ENCODE measurements around the gene SHCBP1. TPM values are rescaled to one million over a fixed set of nuclear protein-coding genes. Genes with fewer than 3 reads are reported as not detected.
A peak's percentile ranks its signal among the peaks of the same experiment; 100 is the strongest.

The SHCBP1 gene
- total and polyA plus RNA-seq, 2 of the 13 experiments (the other 11 are each of a cell fraction or from before 2014, with no cell fraction given), result 15.7 to 33.0 TPM

DNA sequence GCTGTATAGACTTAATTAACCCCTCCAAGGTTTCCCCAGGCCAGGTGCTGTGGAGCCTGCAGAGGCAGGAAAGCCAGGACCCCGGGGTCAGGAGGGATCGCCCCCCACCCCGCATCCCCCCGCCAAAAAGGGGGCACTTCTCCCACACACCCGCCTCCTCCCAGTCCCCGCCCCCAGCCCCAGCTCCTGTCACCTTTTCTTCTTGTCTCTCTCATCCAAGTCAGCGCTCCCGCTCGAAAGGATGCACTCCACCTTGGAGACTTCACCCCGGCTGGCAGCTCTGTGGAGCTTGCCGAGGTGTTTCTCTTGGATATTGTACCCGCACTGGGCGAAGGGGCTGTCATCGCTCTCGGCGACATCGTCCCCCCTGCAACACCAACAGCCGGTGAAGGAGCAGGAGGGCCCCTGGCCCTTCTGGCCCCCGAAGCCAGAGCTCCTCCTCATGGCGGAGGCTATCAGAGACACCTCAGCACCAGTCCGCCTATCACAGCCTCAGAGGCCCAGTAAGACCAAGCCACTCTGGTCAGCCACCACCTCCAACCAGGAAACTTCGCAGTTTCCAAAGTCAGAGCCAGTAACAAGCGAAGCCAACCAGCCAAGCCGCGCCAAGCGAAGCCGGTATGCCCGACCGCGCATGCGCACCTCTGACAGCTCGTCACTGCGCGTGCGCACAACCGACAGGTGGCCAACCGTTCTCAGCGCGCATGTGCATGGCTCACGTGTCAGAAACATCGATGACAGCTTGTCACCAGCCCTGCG is 52.5 kb downstream of the SHCBP1 start (continued):
- TF ChIP-seq, protein P1, sequence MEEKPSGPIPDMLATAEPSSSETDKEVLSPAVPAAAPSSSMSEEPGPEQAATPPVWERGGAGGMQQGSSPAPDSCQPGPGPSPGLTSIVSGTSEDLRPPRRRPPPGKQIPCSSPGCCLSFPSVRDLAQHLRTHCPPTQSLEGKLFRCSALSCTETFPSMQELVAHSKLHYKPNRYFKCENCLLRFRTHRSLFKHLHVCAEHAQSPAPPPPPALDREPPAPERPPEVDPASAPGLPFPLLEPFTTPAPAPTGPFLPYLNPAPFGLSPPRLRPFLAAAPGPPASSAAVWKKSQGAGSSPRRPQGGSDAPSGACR (CRISPR knock-in tag; IDR thresholded peaks at IDR 0.05), result no peak

DNA sequence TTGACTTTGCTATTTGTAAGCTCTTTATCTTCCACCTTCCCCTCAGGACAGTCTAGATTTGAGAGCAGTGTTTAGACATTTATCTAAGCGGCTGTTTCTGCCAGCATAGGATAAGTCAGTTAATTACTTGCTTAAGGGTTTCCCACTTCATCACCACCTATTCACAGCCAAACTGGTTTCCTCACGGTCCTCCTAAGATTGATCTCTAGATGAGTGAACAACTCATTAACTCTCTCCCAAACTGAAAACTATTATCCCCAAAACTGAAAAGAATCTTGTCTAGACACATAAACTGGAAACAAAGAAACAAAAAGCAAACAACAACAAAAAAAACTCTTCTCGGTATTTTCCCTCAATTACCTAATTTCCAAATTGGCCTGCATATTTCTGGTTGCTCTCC is 58.2 kb downstream of the SHCBP1 start:
- ATAC-seq, result no peak
- FAIRE-seq, result no peak
- Histone ChIP-seq H3K27me3 (ENCODE audit: control insufficient read depth in 1 of 2, insufficient read depth in 2 of 2, low read length in 2 of 2) (peaks cover 0 to 5% of the 10 kb centered on the region in 2 experiments; a peak in 3 of 5 replicates), H3K27ac (ENCODE audit: extremely low read length, insufficient read depth, low read length) (no peak overlapping the region), H3K4me3 (replicated peaks in 1 of 3; ENCODE audit: insufficient read depth in 1 of 3, low read depth in 2 of 3, low read length in 3 of 3) (no peak overlapping the region), H3K4me1 (ENCODE audit: insufficient read depth, low read length) (no peaks in the 10 kb centered on the region), H3K9ac (ENCODE audit: insufficient read depth, low read depth, low read length) (no peak overlapping the region), H4K20me1 (ENCODE audit: insufficient read depth, low read length) (no peaks in the 10 kb centered on the region), H3K4me2 (ENCODE audit: low read depth, low read length) (no peak overlapping the region), H2AFZ (ENCODE audit: low read length) (no peak overlapping the region), H3K9me3 (ENCODE audit: low read length) (no peaks in the 10 kb centered on the region), H3K36me3 (replicated peaks in 1 of 2; ENCODE audit: control insufficient read depth in 1 of 2, insufficient read depth in 2 of 2, low read length in 2 of 2) (no peaks in the 10 kb centered on the region), H3K79me2 (ENCODE audit: insufficient read depth, low read length) (no peaks in the 10 kb centered on the region)
- WGBS (ENCODE audit: low lambda C conversion rate), result 18% methylated on average over 3 of the region's 3 CpGs
- TF ChIP-seq, protein P2, sequence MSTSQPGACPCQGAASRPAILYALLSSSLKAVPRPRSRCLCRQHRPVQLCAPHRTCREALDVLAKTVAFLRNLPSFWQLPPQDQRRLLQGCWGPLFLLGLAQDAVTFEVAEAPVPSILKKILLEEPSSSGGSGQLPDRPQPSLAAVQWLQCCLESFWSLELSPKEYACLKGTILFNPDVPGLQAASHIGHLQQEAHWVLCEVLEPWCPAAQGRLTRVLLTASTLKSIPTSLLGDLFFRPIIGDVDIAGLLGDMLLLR (CRISPR knock-in tag; IDR thresholded peaks at IDR 0.05), result no peak
- DNase-seq (ENCODE audit: low spot score), result no peak
- POLR2A ChIA-PET, result no interaction called here
- intact Hi-C loops (cut with micrococcal nuclease; ENCODE audit: unreplicated experiment), result no loop called here
- in situ Hi-C loops (cut with HindIII; ENCODE audit: extremely low pct_ligation_motif_present, low pct_unique_long_range_greater_than_20kb), result loop anchor here (5.0 kb wide), 1 partner anchor 44 kb away; no protein-coding TSS in a partner anchor
- BruUV-seq (replicated peaks), result no TSS peak
- CTCF ChIA-PET (ENCODE audit: low intra/inter-chr PET ratio, low total read pairs), result no interaction called here

DNA sequence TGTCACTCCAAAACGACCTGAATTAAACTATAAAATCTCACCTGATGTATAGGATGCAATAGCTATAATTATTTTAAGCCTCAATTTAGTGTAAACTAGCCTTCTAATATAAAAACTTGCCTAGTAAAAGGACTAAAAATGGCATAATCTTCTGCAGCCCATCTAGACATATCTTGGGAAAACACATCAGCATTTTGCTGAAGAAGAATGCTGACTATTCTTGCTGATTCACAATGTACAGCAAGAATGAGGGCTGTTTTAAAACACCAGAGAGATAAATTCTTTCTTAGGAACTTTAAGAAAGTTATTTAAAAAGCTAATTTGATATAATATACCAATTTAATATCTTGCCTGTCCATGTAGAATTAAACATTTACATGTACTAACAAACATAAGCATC is 63.2 kb downstream of the SHCBP1 start:
- Histone ChIP-seq H3K4me2 (ENCODE audit: low read depth, low read length) (no peak overlapping the region), H3K4me3 (replicated peaks in 1 of 3; ENCODE audit: insufficient read depth in 1 of 3, low read depth in 2 of 3, low read length in 3 of 3) (no peak overlapping the region), H3K27me3 (ENCODE audit: control insufficient read depth in 1 of 2, insufficient read depth in 2 of 2, low read length in 2 of 2) (peaks cover 0 to 3% of the 10 kb centered on the region in 2 experiments; a peak in 2 of 5 replicates), H4K20me1 (ENCODE audit: insufficient read depth, low read length) (no peaks in the 10 kb centered on the region), H3K79me2 (ENCODE audit: insufficient read depth, low read length) (no peaks in the 10 kb centered on the region), H3K4me1 (ENCODE audit: insufficient read depth, low read length) (peaks cover 12% of the 10 kb centered on the region; the same call in 1 of the 2 replicates), H3K9me3 (ENCODE audit: low read length) (no peaks in the 10 kb centered on the region), H3K27ac (ENCODE audit: extremely low read length, insufficient read depth, low read length) (no peak overlapping the region), H3K36me3 (replicated peaks in 1 of 2; ENCODE audit: control insufficient read depth in 1 of 2, insufficient read depth in 2 of 2, low read length in 2 of 2) (no peaks in the 10 kb centered on the region), H3K9ac (ENCODE audit: insufficient read depth, low read depth, low read length) (no peak overlapping the region), H2AFZ (ENCODE audit: low read length) (no peak overlapping the region)
- no peak for TF ChIP-seq CCAR2 (optimal IDR thresholded peaks at IDR 0.05; ENCODE audit: low read depth, low read length)
- TF ChIP-seq MAFK (conservative IDR thresholded peaks at IDR 0.05 in 1 of 2, IDR thresholded peaks at IDR 0.05 in 1 of 2; ENCODE audit: low read length in 2 of 2), result peak; percentile 13 to 55; a peak in 2 of 4 replicates
- no peak for TF ChIP-seq ZNF350 (CRISPR knock-in tag; IDR thresholded peaks at IDR 0.05; ENCODE audit: borderline replicate concordance, low read depth)
- no peak for TF ChIP-seq XRCC5 (optimal IDR thresholded peaks at IDR 0.05; ENCODE audit: low read length)
- 0 out of 2 replicates have a peak, but pooled peaks have one; percentile 3 for TF ChIP-seq MAFF (IDR thresholded peaks at IDR 0.05; ENCODE audit: low read depth, low read length)
- TF ChIP-seq IRF2 (CRISPR knock-in tag; IDR thresholded peaks at IDR 0.05), result no peak
- no peak for TF ChIP-seq ZKSCAN1 (IDR thresholded peaks at IDR 0.05; ENCODE audit: low read length)
- no peak for TF ChIP-seq SALL2 (CRISPR knock-in tag; IDR thresholded peaks at IDR 0.05)
- TF ChIP-seq HES4 (CRISPR knock-in tag; IDR thresholded peaks at IDR 0.05; ENCODE audit: borderline replicate concordance), result no peak
- TF ChIP-seq ZNF839 (CRISPR knock-in tag; IDR thresholded peaks at IDR 0.05; ENCODE audit: borderline replicate concordance), result no peak
- no peak for FAIRE-seq
- ATAC-seq, result no peak
- WGBS (ENCODE audit: low lambda C conversion rate), result 0% methylated on average over 1 of the region's 1 CpG
- ChIA-PET POLR2A (no interaction called here), CTCF (ENCODE audit: low intra/inter-chr PET ratio, low total read pairs) (no interaction called here)
- BruUV-seq (replicated peaks), result no TSS peak
- in situ Hi-C loops (cut with HindIII; ENCODE audit: extremely low pct_ligation_motif_present, low pct_unique_long_range_greater_than_20kb) (no loop called here), intact Hi-C loops (cut with micrococcal nuclease; ENCODE audit: unreplicated experiment) (no loop called here)
- no peak for DNase-seq (ENCODE audit: low spot score)

Measured in HepG2 (cell line).